Umbilical cord (tissue), 2 donors: ENCODE data around the gene CCL23. TPM values are rescaled to one million over a fixed set of nuclear protein-coding genes. Genes with fewer than 3 reads are reported as not detected.
"Not testable (repeated sequence)": the region's sequence is repeated elsewhere in the genome, so short reads cannot be mapped to it uniquely, and the experiment has no call there.

Experiments
- DNase-seq: peaks from one replicate; pipeline ENCODE4 v3.0.0-alpha.2; 2015; ENCODE audit warnings: low spot score
- total RNA-seq: library from RNA; depleted of rRNA; stranded (reverse); fragments of >200 nt; gene quantifications from one replicate; pipeline ENCODE4 v1.2.3, GENCODE V29; 2014; ENCODE audit warnings: low replicate concordance; ENCODE audit not compliant: insufficient read depth

The CCL23 gene
- total RNA-seq, 1 donor from 2014 or later, result not detected

- DNase-seq, result no peak
Observed at GRCh38 chr17:36004594-36005108, 13.1 kb downstream of the CCL23 start.

- no peak for DNase-seq
Observed at GRCh38 chr17:36002631-36003030, 15.1 kb downstream of the CCL23 start.

- no peak for DNase-seq
Observed at GRCh38 chr17:36001862-36002603, 15.7 kb downstream of the CCL23 start.

- DNase-seq, result no peak
Observed at GRCh38 chr17:36001110-36001771, 16.5 kb downstream of the CCL23 start, which contains the start of gene CCL15. CCL15 (minus strand) TSS chr17:36001553; CDS start chr17:36001492, 61 bp downstream.

- DNase-seq, result no peak
Observed at GRCh38 chr17:36000732-36001109, 17.1 kb downstream of the CCL23 start.

GRCh38 chr17:35998756-35999155 is 19.0 kb downstream of the CCL23 start:
- no peak for DNase-seq

- no peak for DNase-seq
Observed at GRCh38 chr17:35998018-35998545, 19.7 kb downstream of the CCL23 start.

GRCh38 chr17:35995346-35995745 is 22.4 kb downstream of the CCL23 start:
- not testable (repeated sequence) for DNase-seq

- DNase-seq, result no peak
Observed at GRCh38 chr17:35991075-35991474, 26.7 kb downstream of the CCL23 start.

- DNase-seq, result no peak
Observed at GRCh38 chr17:35988164-35988563, 29.6 kb downstream of the CCL23 start.

GRCh38 chr17:35986643-35987042 is 31.1 kb downstream of the CCL23 start, which contains the start of gene CCL14:
CCL14 (minus strand) TSS chr17:35986729; CDS start chr17:35986649, 80 bp downstream.
- DNase-seq, result no peak

GRCh38 chr17:35984140-35984539 is 33.6 kb downstream of the CCL23 start:
- DNase-seq, result no peak

GRCh38 chr17:35982409-35983191 is 35.2 kb downstream of the CCL23 start:
- no peak for DNase-seq

GRCh38 chr17:35981908-35982330 is 35.9 kb downstream of the CCL23 start:
- no peak for DNase-seq

- DNase-seq, result no peak
Observed at GRCh38 chr17:35981246-35981645, 36.5 kb downstream of the CCL23 start, which contains the start of gene CCL16. CCL16 (minus strand) TSS chr17:35981497; CDS start chr17:35981420, 77 bp downstream.

- DNase-seq, result no peak
Observed at GRCh38 chr17:35978346-35978745, 39.4 kb downstream of the CCL23 start.

- DNase-seq, result no peak
Observed at GRCh38 chr17:35977509-35977908, 40.3 kb downstream of the CCL23 start.

GRCh38 chr17:35973333-35974260 is 44.2 kb downstream of the CCL23 start:
- no peak for DNase-seq

GRCh38 chr17:35972945-35973332 is 44.8 kb downstream of the CCL23 start:
- no peak for DNase-seq

- no peak for DNase-seq
Observed at GRCh38 chr17:35972535-35972934, 45.2 kb downstream of the CCL23 start.
